GM21390 (cell line): ENCODE measurements around the gene KLK14.

Experiments
- ATAC-seq: cut with Tn5 transposase; IDR thresholded peaks from one replicate; pipeline ENCODE4 v1.9.1; 2021; ENCODE audit not compliant: unreplicated experiment

Gene KLK14

DNA sequence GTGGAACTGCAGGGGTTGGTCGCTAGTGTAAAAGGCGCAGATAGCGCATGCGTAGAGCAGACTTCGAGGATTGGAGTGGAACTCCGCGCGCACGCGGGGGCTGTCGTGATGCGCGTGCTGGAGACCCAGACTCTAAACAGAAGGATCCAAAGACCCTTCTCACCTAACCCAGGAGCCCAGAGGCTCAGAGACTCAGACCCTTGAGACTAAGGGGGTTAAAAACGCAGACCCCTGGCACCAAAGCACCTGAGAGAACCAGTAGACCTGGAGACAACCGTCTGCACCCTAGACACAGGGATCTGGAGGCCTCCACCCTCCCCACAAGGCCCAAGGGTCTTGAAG, 26.1 kb upstream of the KLK14 start:
- ATAC-seq = peak; percentile 24

DNA sequence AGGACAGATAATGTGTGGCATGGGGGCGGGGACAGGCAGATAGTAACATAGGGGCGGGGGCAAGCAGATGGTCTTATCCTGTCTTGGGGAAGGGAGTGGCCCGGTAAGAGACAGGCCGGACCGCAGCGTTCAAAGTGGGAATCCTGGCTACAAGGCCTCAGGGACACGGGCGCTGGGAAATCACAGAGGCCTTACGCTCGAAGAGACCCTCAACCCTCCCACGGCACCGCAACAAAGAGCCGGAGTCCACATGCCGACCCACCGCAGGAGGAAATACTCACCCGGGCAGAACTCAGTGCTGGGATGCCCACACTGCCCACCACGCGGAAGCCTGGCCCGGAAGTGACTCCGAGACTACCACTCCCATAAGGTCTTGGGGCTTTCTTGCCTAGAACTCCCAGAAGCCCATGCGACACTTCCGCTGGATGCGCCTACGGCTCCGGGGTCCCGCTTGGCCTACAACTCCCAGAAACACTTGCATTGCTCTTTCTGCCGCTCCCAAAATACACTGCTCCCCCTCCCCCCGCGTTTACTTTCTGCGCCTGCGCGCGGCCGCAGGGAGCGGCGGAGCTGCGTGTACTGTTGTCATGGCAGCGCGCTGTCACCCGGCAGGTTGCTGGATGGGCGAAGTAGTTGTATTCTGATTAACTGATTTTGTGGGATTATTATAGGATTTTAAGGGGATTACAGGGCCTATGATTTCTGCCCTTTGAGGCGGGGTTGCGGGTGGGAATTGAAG, 25.5 kb upstream of the KLK14 start, which contains the start of gene CTU1:
Gene CTU1 (minus strand): TSS at position 344 of the 739 bp plus-strand sequence. CDS start 3,840 bp downstream, outside the sequence.
- ATAC-seq = peak; percentile 88

DNA sequence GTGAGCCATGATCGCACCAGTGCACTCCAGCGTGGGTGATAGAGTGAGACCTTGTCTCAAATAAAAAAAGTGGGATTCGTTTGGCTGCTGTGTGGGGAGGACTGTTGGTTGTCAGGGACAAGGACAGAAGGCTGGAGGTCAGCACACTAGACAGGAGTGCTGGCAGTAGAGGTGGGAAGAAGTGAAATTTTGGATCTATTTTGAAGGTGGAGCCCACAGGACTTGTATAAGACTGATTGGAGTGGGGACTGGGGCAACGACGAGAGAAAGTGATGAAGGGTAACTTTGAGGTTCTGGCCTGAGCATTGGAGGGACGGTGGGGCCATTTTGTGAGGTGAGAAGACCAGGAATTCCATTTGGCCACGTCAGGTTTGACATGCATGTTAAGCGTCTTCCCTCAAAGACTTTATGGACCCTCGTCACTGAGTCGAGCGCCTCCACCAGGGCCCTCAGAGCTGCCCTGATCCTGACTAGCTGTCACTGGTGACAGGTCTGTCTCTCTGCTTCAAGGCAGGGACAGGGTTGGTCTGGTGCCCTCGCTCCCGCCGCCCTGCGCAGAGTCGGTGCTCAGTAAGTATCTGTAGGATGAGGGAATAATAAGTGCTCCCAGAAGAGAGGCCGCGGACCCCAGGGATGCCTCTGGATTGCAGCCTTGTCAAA, 24.8 kb upstream of the KLK14 start:
- no peak for ATAC-seq

DNA sequence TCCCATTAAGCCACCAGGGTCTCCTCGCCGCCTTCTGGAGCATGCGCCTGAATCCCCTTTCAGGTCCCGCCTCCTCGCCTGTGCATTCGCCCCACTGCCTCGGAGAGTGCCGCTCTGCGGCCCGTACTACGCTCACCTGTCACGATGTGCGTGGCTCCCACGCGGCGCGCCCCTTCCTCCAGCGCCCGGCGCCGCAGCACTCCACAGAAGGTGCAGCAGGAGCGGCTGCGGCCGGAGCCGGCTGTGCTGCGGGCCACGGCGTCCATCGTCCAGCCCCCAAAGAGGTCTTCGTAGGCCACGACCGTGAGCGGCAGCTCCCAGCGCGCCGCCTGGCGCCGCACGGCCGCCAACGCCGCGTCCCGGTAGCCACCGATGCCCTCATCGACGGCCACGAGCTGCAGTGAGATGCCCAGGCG, 21.2 kb upstream of the KLK14 start:
- ATAC-seq = no peak

DNA sequence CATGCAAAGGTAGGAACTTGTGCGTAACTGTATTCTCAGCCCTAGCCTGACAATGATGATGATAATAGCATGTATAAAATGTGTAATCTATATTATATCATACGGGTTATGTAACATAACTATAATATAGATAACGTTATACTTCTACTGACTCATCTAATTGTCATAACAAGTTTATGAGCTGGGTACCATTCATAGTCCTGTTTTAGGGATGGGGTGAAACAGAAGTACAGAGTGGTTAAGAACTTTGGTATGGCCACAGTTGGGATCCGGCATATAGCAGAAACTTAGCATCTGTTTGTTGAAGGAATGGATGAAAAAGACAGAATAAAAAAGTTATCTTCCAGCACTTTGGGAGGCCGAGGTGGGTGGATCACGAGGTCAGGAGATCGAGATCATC, 20.3 kb upstream of the KLK14 start:
- ATAC-seq = no peak

DNA sequence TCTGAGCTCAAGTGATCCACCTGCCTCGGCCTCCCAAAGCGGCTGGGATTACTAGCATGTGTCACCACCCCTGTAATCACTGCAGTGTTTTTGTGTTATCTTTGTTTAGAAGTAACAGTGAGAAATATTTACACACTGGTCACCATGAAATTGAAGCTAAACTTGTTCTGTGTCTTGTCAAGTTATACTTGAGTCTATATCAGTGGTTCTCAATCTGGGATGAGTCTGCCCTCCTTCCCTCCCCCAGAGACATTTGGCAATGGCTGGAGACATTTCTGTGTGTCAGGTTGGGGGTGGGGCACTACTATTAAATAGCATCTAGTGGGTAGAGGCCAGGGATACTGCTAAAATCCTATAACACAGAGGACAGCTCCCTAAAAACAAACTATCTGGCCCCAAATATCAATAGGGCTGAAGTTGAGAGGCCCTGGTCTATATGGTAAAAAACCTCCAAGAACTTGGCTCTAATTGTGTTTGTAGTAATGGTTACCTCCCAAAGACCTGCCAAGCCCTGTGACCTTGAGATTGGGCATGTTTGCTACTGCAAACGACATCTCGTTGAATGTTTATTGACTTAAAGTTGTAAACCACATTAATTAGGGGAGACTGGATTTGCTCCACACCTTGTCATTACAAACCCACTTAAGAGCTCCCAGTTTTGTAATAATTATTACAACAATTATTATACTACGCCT, 18.6 kb upstream of the KLK14 start:
- ATAC-seq = no peak

DNA sequence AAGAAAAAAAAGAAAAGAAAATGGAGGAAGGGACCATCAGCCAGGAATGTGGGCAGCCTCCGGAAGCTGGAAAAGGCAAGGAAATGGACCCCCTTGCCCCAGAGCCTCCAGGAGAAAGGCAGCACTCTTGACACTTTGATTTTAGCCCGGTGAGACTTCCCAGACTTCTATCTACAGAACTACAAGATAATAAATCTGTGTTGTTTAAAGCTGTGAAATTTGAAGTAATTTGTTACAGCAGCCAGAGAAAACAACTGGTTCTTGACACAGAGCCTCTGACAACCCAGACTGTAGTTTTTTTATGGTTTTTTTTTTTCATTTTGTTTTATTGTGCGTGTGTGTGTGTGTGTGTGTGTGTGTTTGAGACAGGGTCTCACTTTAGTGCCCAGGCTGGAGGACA, 17.9 kb upstream of the KLK14 start:
- no peak for ATAC-seq

DNA sequence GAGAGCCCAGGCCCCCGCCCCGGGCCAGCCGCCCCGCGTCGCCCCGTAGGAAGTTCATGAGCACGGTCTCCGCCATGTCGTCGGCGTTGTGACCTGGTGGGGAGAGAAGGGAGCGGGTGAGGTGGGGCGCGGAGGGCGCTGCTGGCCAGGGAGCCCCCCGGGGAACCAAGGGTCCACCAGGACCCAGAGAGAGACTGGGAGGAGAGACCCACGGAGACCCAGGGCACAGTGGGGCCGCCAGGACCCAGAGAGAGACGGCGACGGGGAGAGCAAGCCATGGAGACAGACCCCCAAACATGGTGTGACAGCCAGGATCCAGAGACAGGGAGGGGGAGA, 16.3 kb upstream of the KLK14 start:
- ATAC-seq = no peak

DNA sequence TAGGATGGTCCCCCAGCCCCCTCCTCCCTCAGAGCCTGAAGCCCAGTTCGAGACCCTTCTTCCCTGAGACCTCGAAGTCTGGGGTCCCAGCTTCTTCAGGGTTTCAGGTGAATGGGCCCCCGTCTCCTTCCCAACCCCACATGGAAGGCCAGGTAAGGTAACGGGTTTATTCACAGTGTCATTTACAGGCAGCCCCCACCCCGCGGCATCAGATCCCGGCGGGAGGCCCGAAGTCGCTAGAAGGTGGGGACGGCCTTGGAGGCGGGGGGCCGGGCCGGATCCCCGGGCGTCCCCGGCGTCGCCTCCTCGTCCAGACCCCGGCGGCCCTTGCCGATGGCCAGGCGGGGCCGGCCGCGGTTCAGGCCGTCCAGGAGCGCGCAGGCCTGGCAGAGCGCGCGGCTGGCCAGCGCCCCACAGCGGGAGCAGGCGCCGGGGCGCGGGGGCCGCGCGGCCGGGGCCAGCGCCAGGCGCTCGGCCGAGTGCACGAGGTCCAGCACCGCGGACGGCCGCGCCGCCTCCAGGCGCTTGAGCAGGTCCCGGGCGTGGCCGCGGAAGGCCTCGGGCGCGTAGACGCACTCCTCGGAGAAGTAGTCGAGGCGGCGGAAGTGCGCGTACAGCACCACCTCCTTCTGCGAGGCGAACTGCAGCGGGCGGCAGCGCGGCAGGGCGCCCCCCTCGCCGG, 15.8 kb upstream of the KLK14 start:
- ATAC-seq = no peak

DNA sequence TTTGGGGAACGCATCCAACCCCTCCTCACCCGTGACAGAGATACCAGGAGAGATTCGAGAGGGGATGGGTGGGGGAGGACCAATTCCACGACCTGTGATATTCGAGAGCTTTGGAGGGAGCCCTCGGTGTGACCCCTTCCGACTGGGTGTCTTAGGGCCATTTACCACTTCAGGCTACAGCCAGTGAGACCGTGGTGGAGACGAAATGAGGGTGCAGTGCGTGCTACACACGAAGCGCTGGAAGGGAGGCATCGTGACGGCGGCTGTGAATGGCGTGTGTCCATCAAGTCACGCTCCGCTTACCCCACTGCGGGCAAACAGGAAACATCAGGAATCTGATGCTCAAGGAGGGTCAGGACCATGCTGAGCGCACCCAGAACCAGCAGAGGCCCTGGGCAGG, 15.1 kb upstream of the KLK14 start:
- ATAC-seq = no peak

DNA sequence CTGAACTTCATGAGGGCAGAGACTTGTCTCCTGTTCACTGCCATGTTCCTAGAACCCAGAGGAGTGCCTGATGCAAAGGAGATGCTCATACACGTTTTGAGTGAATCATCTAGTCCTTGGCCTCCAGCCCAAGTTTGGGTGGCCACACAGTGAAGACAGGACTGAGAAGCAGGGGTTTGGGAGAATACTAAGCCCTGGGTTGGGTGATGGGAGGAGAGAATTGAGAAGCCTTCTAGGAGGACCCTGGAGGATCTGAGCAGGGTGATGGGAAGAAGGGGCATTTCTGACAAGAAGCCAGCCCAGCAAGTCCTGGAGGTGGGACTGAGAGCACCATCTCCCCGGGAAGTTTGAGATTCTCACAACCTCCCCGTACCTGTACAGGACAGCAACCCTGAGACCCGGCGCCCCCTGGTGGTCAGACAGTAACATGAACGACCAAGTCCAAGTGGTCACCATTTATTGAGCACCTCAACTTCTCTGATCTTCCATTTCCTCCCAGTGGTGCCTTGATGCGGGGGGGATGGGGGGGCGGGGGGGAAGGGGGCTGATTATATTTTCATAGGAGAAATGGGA, 14.6 kb upstream of the KLK14 start:
- no peak for ATAC-seq

DNA sequence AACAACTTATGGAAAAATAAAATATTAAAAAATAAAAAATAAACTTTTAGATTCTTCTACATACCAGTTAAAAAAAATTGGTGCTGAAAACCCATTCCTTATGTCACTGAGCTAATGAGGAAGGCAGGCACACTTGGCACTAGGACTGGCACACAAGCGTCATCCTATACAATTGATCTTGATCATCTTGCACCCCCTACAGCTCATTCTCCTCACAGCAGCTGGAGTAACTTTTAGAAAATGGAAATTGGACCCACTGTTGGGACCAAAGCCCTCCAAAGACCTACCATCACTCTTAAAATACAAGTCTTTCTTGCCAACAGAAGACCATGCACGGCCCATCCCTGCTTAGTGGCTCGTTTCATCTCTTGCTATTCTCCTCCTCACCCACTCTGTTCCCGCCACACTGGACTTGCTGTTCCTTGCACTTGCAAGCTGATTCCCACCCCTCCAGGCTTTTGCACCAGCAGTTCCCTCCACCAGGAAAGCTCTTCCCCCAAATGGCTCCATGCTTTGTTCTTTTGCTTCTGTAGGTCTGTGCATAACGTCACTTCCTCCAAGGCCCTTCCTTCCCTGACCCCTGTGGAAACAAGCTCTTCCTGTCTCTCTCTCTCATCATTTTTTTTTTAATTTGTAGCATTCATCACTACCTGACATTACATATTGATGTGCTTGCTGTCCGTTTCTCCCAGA, 13.9 kb upstream of the KLK14 start:
- no peak for ATAC-seq

DNA sequence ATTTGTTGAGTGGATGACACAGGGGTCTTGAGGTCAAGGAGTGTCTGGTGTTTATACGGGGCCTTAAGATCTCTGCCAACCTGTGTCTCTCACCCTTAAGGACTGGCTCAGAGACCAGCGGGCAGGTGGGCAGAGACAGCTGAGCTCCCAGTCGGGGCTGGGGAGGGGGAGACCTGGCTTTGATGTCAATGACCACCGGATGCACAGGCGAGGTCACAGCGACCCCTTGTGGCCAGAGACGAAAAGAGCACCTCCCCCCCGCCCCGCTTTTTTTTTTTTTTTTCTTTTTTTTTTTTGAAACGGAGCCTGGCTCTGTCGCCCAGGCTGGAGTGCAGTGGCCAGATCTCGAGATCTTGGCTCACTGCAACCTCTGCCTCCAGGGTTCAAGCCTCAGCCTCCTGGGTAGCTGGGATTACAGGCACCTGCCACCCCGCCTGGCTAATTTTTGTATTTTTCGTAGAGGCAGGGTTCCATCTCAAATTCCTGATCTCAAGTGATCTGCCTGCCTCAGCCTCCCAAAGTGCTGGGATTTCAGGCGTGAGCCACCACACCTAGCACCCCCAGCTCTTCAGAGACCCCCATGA, 12.1 kb upstream of the KLK14 start:
- ATAC-seq = no peak

DNA sequence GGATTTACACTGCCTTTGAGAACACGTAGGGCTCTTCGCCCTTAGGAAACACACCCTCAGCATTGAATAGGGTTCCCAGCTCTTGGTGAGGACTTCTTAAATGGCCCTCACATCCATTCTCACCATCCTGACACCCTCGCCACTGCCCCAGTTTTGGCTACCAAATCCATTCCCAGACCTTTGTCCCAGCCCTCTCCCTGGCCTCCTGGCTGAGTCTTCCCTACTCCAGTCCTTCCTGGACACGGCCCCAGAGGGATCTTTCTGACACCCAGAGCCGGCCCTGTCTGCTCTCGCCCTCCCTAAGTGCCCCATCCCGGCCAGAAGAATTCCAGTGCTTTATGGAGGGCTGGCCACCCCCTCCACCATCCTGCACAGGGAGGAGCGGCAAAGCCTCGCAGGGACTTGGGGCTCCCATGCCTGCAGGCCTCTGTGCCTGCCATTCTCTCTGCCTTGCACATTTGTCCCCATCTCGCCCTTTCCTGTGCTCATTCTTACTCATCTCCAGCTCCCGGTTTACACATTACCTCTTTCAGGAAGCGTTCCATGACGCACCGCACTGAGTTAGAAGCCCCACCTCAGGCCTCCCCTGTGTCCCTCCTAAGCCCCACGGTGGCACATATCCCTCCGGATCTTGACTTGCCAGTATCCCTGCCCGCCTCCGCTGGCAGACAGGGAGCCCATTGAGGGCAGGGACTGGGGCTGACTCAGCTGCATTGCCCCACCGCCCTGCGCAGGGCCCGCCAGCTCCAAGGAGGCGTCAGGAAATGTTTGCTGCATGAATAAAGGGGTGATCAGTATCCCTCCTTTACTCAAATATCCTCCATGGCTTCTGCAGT, 11.0 kb upstream of the KLK14 start:
- ATAC-seq = no peak

DNA sequence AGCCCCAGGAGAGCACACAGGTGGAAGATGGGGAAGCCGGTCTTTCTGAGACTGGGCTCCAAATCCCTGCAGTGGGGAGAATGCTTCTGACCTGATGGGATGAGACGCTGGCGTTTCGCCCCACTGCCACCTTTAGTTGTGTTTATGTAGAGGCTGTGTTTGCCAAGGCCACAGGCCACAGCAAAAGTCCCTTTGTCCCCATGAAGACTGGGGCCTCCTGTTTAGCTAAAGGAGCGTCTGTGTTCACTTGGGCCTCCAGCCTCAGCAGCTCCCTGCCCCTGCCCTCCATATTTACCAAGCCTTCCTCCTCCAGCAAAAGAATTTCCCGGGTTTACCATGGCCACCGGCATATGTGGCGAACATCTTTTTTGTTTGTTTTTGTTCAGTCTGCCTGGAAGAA, 10.4 kb upstream of the KLK14 start:
- no peak for ATAC-seq

DNA sequence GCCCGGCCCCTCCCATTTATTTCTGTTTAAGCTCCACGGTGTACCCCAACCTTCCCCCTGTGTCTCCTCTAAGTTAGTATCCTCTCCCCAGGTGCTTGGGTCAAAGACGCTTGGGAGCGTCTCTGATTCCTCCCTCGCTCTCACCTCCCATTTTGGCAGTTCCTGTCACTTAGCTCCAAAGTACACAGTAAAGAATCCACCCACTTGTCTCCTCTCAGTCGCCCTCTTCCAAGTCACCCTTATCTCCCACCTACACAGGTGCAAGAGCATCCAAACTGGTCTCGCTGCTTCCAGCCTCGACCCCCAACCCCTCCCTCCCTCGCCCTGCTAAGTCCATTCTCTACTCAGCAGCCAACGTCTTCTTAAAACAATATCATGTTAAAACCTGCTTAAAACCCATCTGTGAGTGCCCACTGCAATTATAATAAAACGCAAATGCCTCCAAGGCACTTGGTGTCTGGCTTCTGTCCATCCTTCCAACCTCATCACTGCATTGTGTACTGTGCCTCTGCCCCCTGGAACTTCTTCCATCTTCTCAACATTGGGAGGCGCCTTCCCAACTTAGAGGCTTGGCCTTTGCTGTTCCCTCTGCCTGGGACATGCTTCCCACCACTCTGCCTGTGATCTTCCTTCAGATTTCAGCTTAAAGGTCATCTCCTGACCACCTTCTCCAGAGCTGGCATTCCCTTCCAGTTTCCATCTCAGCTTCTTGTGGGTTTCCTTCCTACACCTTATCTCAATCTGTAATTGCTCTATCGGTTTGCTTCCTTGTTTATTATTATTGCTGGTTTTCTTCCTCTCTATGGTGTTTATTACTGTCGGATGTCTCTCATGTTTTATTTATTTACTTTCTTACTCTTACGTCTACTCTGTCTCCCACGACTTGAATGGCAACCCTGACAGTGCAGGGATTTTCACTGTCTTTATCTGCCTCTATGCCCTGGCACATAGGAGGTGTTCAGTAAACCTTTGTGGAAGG, 9.5 kb upstream of the KLK14 start:
- ATAC-seq = no peak

DNA sequence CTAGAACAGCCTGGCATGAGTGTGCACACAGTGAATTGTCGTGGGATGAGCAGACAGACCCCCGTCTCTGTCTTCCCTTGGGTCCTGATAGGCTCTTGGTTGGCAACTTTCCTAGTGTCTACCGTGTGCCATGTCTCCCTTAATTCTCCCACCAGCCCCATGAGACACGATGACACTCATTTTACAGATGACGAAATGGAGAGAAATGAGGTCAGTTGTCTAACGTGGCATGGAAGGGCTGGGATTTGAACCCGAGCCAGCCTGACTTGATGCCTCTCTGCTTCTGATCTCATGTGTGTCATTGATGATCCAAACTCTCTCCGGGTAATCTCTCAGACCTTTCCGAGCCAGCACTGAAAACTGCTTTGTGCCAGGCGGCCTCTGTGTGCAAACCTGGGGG, 8.4 kb upstream of the KLK14 start:
- ATAC-seq = no peak

DNA sequence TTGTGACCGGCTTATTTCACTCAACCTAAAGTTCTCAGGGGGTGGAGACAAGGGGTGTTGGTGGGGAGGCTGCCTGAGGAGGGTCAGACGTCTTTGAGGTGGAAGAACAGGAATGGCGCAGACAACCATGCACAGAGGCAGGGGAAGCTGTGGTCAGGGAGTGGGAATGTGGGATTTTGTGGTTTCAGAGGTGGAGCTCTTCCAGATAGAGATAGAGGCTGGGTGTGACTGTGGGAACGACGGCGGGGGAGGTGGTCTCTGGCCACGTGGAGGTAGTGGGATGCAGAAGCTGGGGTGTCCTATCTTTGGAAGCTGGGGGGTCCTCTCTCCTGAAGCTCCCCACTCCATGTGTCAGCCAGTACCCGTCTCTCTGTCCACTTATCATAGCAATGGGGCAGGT, 7.8 kb upstream of the KLK14 start:
- no peak for ATAC-seq
